ENCODE data around the gene ADARB1. TPM values are rescaled to one million over a fixed set of nuclear protein-coding genes. Genes with fewer than 3 reads are reported as not detected.

Gene ADARB1
- polyA plus RNA-seq, 1 of the 3 experiments (the other 2 are of a cell fraction): 7.8 TPM

DNA sequence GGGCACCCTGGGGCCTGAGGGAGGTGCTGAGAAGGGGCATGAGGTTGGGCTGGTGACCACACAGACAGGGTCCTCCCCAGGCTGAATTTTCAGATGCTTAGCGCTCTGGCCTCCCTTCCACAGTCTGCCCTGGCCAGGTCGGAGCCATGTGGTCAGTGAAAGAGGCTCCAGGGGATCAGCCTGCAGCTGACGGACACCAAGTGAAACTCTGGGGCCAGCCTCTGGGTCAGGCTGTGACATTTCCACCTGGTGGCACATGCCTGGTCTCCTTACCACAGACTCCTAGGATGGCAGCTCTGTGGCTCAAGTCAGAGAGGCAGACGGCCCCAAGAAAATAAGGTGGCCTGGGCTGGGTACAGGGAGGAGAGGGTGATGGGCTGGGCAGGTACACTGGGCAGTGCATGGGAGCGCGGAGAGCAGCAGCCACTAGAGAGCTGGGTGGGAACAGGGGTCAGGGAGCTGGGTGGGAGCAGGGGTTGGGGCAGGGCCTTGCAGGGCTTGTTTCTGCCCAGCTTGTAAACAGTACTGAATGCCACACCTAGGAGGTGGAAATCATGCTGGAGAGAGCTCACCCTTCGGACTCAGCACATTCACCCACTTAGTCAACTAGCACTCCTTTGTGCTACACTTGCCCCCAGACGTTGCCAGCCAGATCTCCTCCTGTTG is 20.7 kb upstream of the ADARB1 start:
- no peaks in the 10 kb centered on the region for H3K36me3 ChIP-seq (replicated peaks in 1 of 2; ENCODE audit: control insufficient read depth in 1 of 2, insufficient read depth in 2 of 2, low read length in 1 of 2)
- H3K79me2 ChIP-seq (ENCODE audit: insufficient read depth): no peaks in the 10 kb centered on the region
- 76% methylated on average over 6 of the region's 8 CpGs for WGBS (ENCODE audit: low lambda C conversion rate)
- POLR2A ChIA-PET: interaction anchor here (1.3 kb wide), 1 partner anchor 64 kb away, joined by 3 read pairs; no protein-coding TSS in a partner anchor
- no peak overlapping the region for H3K4me2 ChIP-seq
- H3K27me3 ChIP-seq (ENCODE audit: insufficient read depth): no peaks in the 10 kb centered on the region
- H3K4me1 ChIP-seq (ENCODE audit: control insufficient read depth in 1 of 2, insufficient read depth in 2 of 2, low read depth in 1 of 2, low read length in 1 of 2): peaks cover 10 to 15% of the 10 kb centered on the region in 2 experiments; a peak in 2 of 4 replicates
- CTCF ChIA-PET: interaction anchor here (0.5 to 2.3 kb wide), 5 partner anchors 55 to 87 kb away, joined by 3 to 7 read pairs (median 3); no protein-coding TSS in a partner anchor
- no peaks in the 10 kb centered on the region for H3K9me2 ChIP-seq
- H3K27ac ChIP-seq (ENCODE audit: low read depth in 2 of 2, low read length in 1 of 2): no peak overlapping the region
- DNase-seq: no peak
- TF ChIP-seq, protein P1, sequence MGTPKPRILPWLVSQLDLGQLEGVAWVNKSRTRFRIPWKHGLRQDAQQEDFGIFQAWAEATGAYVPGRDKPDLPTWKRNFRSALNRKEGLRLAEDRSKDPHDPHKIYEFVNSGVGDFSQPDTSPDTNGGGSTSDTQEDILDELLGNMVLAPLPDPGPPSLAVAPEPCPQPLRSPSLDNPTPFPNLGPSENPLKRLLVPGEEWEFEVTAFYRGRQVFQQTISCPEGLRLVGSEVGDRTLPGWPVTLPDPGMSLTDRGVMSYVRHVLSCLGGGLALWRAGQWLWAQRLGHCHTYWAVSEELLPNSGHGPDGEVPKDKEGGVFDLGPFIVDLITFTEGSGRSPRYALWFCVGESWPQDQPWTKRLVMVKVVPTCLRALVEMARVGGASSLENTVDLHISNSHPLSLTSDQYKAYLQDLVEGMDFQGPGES (IDR thresholded peaks at IDR 0.05; ENCODE audit: low read depth, low read length): no peak
- TF ChIP-seq POLR2AphosphoS5 (IDR thresholded peaks at IDR 0.05; ENCODE audit: low read depth, low read length): no peak
- TF ChIP-seq, protein P2, sequence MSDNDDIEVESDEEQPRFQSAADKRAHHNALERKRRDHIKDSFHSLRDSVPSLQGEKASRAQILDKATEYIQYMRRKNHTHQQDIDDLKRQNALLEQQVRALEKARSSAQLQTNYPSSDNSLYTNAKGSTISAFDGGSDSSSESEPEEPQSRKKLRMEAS (IDR thresholded peaks at IDR 0.05; ENCODE audit: low read depth): no peak
- TF ChIP-seq RAD21 (IDR thresholded peaks at IDR 0.05; ENCODE audit: low read length): no peak
- TF ChIP-seq MXI1 (IDR thresholded peaks at IDR 0.05; ENCODE audit: low read depth, low read length): no peak
- TF ChIP-seq EZH2phosphoT487 (IDR thresholded peaks at IDR 0.05; ENCODE audit: borderline replicate concordance, low read depth): no peak
- TF ChIP-seq FOXJ3 (CRISPR knock-in tag; IDR thresholded peaks at IDR 0.05): no peak
- TF ChIP-seq, protein P3, sequence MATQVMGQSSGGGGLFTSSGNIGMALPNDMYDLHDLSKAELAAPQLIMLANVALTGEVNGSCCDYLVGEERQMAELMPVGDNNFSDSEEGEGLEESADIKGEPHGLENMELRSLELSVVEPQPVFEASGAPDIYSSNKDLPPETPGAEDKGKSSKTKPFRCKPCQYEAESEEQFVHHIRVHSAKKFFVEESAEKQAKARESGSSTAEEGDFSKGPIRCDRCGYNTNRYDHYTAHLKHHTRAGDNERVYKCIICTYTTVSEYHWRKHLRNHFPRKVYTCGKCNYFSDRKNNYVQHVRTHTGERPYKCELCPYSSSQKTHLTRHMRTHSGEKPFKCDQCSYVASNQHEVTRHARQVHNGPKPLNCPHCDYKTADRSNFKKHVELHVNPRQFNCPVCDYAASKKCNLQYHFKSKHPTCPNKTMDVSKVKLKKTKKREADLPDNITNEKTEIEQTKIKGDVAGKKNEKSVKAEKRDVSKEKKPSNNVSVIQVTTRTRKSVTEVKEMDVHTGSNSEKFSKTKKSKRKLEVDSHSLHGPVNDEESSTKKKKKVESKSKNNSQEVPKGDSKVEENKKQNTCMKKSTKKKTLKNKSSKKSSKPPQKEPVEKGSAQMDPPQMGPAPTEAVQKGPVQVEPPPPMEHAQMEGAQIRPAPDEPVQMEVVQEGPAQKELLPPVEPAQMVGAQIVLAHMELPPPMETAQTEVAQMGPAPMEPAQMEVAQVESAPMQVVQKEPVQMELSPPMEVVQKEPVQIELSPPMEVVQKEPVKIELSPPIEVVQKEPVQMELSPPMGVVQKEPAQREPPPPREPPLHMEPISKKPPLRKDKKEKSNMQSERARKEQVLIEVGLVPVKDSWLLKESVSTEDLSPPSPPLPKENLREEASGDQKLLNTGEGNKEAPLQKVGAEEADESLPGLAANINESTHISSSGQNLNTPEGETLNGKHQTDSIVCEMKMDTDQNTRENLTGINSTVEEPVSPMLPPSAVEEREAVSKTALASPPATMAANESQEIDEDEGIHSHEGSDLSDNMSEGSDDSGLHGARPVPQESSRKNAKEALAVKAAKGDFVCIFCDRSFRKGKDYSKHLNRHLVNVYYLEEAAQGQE (IDR thresholded peaks at IDR 0.05; ENCODE audit: low read depth, low read length): no peak
- no peak for TF ChIP-seq TAF1 (IDR thresholded peaks at IDR 0.05; ENCODE audit: borderline replicate concordance, low read depth, low read length)
- TF ChIP-seq TEAD4 (IDR thresholded peaks at IDR 0.05; ENCODE audit: borderline replicate concordance, insufficient read depth): no peak
- TF ChIP-seq JUND (IDR thresholded peaks at IDR 0.05): no peak
- TF ChIP-seq, protein P4, sequence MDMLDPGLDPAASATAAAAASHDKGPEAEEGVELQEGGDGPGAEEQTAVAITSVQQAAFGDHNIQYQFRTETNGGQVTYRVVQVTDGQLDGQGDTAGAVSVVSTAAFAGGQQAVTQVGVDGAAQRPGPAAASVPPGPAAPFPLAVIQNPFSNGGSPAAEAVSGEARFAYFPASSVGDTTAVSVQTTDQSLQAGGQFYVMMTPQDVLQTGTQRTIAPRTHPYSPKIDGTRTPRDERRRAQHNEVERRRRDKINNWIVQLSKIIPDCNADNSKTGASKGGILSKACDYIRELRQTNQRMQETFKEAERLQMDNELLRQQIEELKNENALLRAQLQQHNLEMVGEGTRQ (IDR thresholded peaks at IDR 0.05; ENCODE audit: borderline replicate concordance, low read depth, low read length): no peak
- no peak for TF ChIP-seq EP300 (IDR thresholded peaks at IDR 0.05; ENCODE audit: borderline replicate concordance in 1 of 2, low read depth in 1 of 2, low read length in 1 of 2)
- TF ChIP-seq SIN3A (IDR thresholded peaks at IDR 0.05; ENCODE audit: borderline replicate concordance, low read depth, low read length): no peak
- TF ChIP-seq ELF1 (IDR thresholded peaks at IDR 0.05): no peak
- no peak for TF ChIP-seq NFIC (IDR thresholded peaks at IDR 0.05; ENCODE audit: borderline replicate concordance)
- no peak for TF ChIP-seq YY1 (IDR thresholded peaks at IDR 0.05; ENCODE audit: low read depth)
- no peak overlapping the region for H3K4me3 ChIP-seq (ENCODE audit: low read depth in 2 of 2, low read length in 1 of 2)
- H3K9ac ChIP-seq: no peak overlapping the region
- H4K20me1 ChIP-seq (ENCODE audit: insufficient read depth): no peaks in the 10 kb centered on the region
- no peak overlapping the region for H2AFZ ChIP-seq (ENCODE audit: low read depth)
- H3F3A ChIP-seq (replicated peaks; ENCODE audit: insufficient read depth): no peaks in the 10 kb centered on the region
- H3K9me3 ChIP-seq: no peaks in the 10 kb centered on the region
